Hematopoietic multipotent progenitor cell treated with erythropoietin and hydrocortisone succinate and interleukin-3 and kit ligand, for 6 days (in vitro differentiated cells): ENCODE measurements around the gene OTOF.
"Not testable (repeated sequence)": the region's sequence is repeated elsewhere in the genome, so short reads cannot be mapped to it uniquely, and the experiment has no call there.

Experiments
- DNase-seq: peaks from one replicate; pipeline ENCODE4 v3.0.0-alpha.2; 2015

Gene OTOF

GRCh38 chr2:26479131-26479788, 1.3 kb upstream of the OTOF start:
- no peak for DNase-seq

- DNase-seq = no peak
Observed at GRCh38 chr2:26478366-26478765, 442 bp upstream of the OTOF start.

GRCh38 chr2:26477126-26477910, 606 bp downstream of the OTOF start:
- no peak for DNase-seq

- DNase-seq = no peak
Observed at GRCh38 chr2:26475832-26476501, 2.0 kb downstream of the OTOF start.

- DNase-seq = no peak
Observed at GRCh38 chr2:26475037-26475436, 2.9 kb downstream of the OTOF start.

DNA sequence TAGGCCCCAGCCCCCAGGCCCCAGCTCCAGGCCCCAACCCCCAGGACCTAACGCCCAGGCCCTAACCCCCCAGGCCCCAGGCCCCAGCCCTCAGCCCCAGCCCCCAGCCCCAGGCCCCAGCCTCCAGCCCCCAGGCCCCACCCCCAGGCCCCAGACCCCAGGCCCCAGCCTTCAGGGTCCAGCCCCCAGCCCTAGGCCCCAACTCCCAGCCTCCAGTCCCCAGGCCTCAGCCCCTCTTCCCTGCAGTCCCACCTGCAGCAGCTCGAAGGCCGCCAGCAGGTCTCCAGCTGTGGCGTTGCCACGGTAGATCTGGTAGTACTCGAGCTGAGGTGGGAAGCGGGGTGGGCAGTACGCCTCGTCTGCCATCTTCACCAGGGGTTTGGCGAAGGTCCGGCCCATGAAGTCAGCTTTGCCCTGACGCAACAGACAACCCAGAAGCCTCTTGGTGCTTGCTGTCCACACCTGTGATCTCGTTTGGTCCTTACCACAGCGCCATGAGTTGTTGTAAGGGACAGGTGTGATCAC, 3.6 kb downstream of the OTOF start:
- no peak for DNase-seq

- no peak for DNase-seq
Observed at GRCh38 chr2:26473796-26474195, 4.1 kb downstream of the OTOF start.

DNA sequence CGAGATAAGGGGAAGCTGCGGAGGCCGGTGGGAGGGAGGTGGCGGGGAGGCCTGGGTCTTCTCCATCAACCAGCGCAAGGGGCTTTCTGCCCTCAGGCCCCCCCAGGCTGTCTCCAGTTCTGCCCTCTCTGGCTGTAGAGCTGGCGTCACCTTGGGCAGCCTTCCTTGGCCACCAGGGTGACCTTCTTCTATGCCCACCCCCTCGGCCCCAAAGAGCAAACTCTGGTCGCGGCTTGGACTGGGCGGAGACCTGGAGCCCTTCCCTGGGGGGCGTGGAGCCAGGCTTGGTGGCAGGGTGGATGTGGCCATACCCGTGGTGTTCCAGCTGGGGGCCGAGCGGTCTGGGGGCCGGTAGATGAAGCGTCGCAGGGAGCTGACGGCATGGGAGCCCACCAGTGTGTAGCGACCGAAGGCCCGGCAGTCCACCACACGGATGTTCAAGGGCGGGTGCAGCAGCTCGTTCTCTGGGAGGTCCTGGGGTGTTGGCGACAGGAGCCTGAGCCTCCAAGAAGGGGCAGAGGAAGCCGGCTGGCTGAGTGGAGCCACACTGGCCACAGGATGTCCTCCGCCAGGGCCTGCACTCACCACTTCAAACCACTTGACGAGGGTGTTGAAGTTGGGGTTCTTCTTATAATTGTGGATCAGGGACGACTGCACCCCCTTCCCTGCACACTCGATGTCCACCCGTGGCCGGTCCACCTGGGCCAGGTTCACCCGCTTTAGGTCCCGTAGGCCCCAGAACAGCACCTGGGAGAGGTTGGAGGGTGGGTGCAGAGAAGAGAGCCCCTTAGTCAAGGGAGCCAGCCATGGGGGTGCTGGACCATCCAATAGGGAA, 4.9 kb downstream of the OTOF start:
- DNase-seq = no peak

DNA sequence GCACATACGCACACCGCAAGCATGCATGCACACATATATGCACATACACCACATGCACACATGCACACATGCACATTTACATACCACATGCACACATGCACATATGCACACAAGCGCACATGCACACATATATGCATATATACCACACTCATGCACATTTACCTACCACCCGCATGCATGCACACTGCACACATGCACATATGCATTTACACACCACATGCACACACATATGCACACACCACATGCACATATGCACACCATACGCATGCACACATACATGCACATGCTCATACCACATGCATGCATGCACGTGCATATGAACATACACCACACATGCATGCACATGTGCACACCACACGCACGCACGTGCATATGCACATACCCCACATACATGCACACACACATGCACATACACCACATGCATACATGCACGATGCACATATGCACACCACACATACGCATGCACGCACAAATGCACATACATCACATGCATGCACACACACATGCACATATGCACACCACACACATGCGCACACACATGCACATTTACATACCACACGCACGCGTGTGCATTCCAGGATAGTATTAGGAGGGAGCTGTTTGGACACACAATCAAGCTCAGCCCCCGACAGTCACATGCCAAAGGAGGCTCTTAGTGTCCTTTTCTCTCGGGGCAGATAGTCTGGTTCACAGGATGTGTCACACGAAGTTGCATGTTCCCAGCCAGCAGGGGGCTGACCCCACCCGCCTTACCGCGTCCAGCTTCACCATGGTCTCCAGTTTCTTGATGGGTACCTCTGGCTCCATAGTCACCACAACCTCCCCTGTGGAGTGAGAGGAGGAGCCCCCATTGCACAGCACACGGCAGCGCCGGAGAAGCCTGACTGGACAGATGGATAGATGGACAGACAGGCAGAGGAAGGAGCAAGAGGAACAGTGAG, 5.9 kb downstream of the OTOF start:
- DNase-seq = no peak

DNA sequence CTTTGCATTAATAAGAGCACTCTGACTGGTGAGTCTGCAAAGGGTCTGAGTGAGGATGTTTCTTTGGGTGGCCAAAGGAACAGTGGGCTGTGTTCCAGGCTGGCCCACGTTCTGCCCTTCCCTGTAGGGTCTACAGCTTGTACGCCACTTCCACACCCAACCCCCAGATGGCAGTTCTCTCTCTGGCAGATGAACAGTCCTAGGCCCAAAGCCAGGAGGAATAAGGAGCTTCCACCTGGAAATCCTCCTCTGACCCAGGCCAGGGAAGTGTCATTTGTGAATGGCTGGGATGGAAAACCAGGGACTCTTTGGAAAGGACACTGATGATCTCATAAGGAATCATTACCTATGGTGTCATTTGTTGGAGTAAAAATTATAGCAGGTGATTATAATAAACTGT, 6.6 kb downstream of the OTOF start:
- DNase-seq = no peak

- no peak for DNase-seq
Observed at GRCh38 chr2:26470601-26471260, 7.2 kb downstream of the OTOF start.

DNA sequence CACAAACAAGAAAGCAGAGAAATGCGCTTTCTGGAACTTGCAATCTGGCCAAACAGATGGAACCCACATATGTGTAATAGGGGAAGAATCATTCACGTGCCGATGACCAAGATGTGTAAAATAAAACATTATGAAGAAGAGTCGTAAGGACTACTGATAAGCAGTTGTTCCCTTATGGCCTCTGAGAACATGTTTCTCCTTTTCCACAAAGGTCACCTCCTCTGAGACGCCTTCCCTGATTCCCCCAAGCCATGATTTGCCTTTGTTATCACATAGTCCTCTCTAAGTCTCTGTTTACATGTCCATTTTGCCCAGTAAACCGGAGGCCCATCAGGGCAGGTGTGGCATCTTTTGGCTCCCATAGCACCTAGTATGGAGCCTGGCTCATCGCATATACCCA, 8.0 kb downstream of the OTOF start:
- DNase-seq = no peak

DNA sequence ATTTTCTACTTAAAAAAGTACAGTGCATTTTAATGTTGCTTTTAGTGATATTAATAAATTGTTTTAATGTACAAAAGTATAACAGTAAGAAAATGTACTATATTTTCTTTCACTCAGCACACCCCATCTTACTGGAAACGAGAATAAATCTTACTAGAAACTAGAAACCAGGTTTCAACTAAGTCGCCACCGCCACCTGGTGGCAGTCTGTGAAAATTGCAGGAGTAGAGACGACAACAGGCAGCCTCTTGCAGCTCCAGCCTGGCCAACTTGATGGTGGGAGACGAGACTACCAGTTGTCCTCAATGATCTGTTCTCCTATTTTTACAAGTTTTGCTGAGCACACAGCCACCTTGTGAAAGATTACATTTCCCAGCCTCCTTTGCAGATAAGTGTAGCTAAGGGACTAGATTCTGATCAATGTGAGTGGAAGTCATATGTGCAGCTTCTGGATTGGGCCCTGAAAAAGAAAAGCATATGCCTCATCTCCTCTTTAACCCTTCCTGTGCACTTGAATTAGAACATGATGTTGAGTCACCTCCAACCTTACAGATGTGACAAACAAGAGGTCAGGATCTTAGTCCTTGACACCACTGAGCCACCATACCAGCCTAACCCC, 8.7 kb downstream of the OTOF start:
- peak; percentile 85 for DNase-seq

- not testable (repeated sequence) for DNase-seq
Observed at GRCh38 chr2:26468544-26468943, 9.4 kb downstream of the OTOF start.

DNA sequence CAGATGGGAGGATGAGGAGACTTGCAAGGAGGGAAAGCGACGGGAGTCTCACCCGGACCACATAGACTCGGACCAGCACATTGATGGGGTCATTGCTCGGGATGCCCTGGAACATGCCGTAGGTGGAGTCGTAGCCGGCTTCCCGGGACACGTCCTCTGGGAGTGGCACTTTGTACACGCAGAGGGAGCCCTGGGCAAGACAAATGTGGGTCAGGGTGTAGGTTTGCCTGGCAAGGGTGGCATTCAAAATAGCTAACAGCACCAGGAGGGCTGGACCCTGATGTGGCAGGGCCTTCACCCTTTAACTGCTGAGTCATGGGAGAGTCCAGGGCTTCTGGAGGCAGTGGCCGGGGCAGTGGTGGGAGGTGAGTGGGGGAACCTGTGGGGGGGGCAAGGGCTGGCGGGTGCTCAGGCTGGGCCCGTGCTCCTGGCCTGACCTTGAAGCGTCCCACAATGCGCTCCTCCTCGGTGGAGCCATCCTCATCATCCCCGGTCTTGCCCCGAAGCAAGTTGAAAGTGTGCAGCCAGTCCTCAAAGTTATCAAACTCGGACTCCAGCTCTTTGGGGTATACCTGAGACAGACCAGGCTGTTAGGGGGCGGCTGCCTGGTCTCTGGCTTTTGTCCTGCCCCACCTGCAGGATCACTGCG, 11.1 kb downstream of the OTOF start:
- DNase-seq = no peak

DNA sequence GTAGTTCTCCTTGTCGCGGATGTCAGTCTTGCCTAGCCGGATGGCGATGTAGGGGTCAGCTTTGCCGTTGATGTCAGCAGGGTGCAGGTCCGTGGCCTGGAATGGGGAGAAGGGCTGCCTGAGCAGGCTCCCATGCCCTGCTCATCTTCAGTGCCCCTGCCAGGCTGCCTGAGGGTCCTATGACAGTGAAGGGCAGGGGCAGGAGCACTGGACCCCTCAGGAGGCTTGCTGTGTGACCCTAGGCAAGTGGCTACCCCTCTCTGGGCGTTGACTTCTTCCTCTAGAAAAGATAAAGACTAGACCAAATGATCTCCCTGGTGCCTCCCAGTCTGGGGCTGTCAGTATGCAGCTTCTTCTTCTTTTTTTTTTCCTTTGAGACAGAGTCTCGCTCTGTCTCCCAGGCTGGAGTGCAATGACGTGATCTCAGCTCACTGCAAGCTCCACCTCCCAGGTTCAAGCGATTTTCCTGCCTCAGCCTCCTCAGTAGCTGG, 11.9 kb downstream of the OTOF start:
- no peak for DNase-seq

DNA sequence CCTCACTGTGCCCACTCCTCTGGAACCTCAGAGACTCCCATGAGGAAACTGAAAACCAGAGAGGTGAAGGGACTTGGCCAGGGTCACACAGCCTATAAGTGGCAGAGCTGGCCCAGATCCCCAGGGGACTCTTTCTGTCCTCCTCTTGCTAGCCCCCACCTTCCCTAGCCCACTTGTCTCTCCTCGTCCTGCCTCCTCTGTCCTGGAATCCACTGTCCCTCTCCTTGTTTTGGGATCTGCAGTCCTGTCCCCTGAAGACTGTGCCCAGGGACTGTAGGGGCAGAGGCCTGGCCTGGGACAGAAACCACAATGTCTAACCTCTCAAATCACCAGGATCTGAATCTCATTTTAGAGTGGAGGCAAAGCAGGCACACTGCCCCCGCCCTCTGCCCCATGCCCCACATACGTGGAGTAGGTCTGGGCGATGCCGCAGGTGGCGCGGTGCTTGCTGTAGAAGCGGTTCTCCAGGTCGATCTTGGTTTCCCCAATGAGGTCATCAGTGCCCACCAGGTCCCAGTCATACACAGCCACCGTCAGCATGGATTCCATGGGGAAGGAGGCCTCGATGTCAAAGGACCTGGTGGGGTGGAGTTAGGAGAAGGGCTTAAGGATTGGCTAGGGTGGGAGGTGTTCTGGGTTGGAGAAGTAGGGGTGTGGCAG, 12.5 kb downstream of the OTOF start:
- DNase-seq = no peak

- DNase-seq = no peak
Observed at GRCh38 chr2:26464390-26465265, 13.3 kb downstream of the OTOF start.
